GM12891 (cell line): ENCODE data around the gene MARCHF9.

Experiments
- PAX5 ChIP-seq: IDR thresholded peaks from 2 replicates; pipeline ENCODE4 v1.6.1; 2011; ENCODE audit warnings: low read length, moderate library complexity, mild to moderate bottlenecking; ENCODE audit not compliant: insufficient read depth, severe bottlenecking
- POLR2A ChIP-seq: IDR thresholded peaks from 2 replicates; pipeline ENCODE4 v1.6.1; 2011; ENCODE audit warnings: low read depth, low read length, control low read depth
- POLR2AphosphoS5 ChIP-seq: IDR thresholded peaks from 2 replicates; pipeline ENCODE4 v1.6.1; 2011; ENCODE audit warnings: low read depth, low read length, control low read depth
- SPI1 ChIP-seq: IDR thresholded peaks from 2 replicates; pipeline ENCODE4 v1.6.1; 2011; ENCODE audit warnings: low read depth, low read length, control low read depth
- TAF1 ChIP-seq: IDR thresholded peaks from 2 replicates; pipeline ENCODE4 v1.6.1; 2011; ENCODE audit warnings: low read depth, low read length, control low read depth

- TF ChIP-seq POLR2AphosphoS5 = no peak
- TF ChIP-seq POLR2A = no peak
- no peak for TF ChIP-seq TAF1
- no peak for TF ChIP-seq SPI1
- TF ChIP-seq PAX5 = no peak
Measured at GRCh38 chr12:57776247-57776587, 21.3 kb downstream of the MARCHF9 start.
